SK-N-SH (cell line): ENCODE data around the gene WNK1. TPM values are rescaled to one million over a fixed set of nuclear protein-coding genes. Genes with fewer than 3 reads are reported as not detected.

Experiments used
- CTCF ChIA-PET: fragments of 300-600, 350-600 bp; formaldehyde crosslinking; extraction: SDS; loops from one replicate; lab custom pipeline; 2021; lab: Yijun Ruan, JAX
- POLR2A ChIA-PET: fragments of 350-600 bp; sonication (Branson Sonifier 250); formaldehyde crosslinking; extraction: SDS; loops from one replicate; lab custom pipeline; 2020; ENCODE audit warnings: antibody characterized with exemption, inconsistent platforms; lab: Yijun Ruan, JAX
- DNase-seq: peaks from one replicate; pipeline ENCODE4 v3.0.0; 2012
- H2AFZ ChIP-seq: fragments of 200-600 bp; sonication (generic); 2 replicates; pipeline ENCODE4 v1.8.1; 2016; ENCODE audit warnings: antibody characterized with exemption, mild to moderate bottlenecking, low read depth
- H3F3A ChIP-seq: fragments of 200-600 bp; sonication (generic); replicated peaks from 2 replicates; pipeline ENCODE3; 2016; ENCODE audit warnings: antibody characterized with exemption, mild to moderate bottlenecking; ENCODE audit not compliant: insufficient read depth
- H3K27ac ChIP-seq, 2 experiments: fragments of 200-500 bp in 1 of 2; fragments of 200-600 bp in 1 of 2; sonication (Bioruptor generic) in 1 of 2; sonication (generic), shearing (Covaris generic) in 1 of 2; 2 replicates each; pipeline versions ENCODE4 v1.5.1 to v1.6.1; 2014 to 2016; ENCODE audit warnings: low read depth in 2 of 2, inconsistent platforms in 1 of 2, low read length in 1 of 2, mild to moderate bottlenecking in 1 of 2, mixed read lengths in 1 of 2
- H3K27me3 ChIP-seq: fragments of 200-600 bp; sonication (generic), shearing (Covaris generic); 2 replicates; pipeline ENCODE4 v1.6.1; 2016; ENCODE audit warnings: mixed run types; ENCODE audit not compliant: insufficient read depth
- H3K36me3 ChIP-seq, 2 experiments: fragments of 200-500 bp in 1 of 2; fragments of 200-600 bp in 1 of 2; sonication (Bioruptor generic) in 1 of 2; sonication (generic) in 1 of 2; replicated peaks in 1 of 2; 2 replicates each; pipeline versions ENCODE3 to v1.5.1; 2014 to 2016; ENCODE audit warnings: low read length in 1 of 2, mild to moderate bottlenecking in 1 of 2; ENCODE audit not compliant: insufficient read depth in 2 of 2, control insufficient read depth in 1 of 2
- H3K4me1 ChIP-seq, 2 experiments: fragments of 200-500 bp in 1 of 2; fragments of 200-600 bp in 1 of 2; sonication (Bioruptor generic) in 1 of 2; sonication (generic), shearing (Covaris generic) in 1 of 2; 2 replicates each; pipeline versions ENCODE4 v1.5.1 to v1.6.1; 2014 to 2016; ENCODE audit warnings: low read depth in 1 of 2, low read length in 1 of 2, mixed run types in 1 of 2; ENCODE audit not compliant: insufficient read depth in 2 of 2, control insufficient read depth in 1 of 2
- H3K4me2 ChIP-seq: fragments of 200-600 bp; sonication (generic), shearing (Covaris generic); 2 replicates; pipeline ENCODE4 v1.6.1; 2017; ENCODE audit warnings: mixed run types
- H3K4me3 ChIP-seq, 2 experiments: fragments of 200-500 bp in 1 of 2; fragments of 200-600 bp in 1 of 2; sonication (Bioruptor generic) in 1 of 2; sonication (generic), shearing (Covaris generic) in 1 of 2; 2 replicates each; pipeline versions ENCODE4 v1.5.1 to v1.8.1; 2014 to 2016; ENCODE audit warnings: low read depth in 2 of 2, inconsistent platforms in 1 of 2, low read length in 1 of 2, mild to moderate bottlenecking in 1 of 2, mixed read lengths in 1 of 2, moderate library complexity in 1 of 2
- H3K79me2 ChIP-seq: fragments of 200-600 bp; sonication (generic); 2 replicates; pipeline ENCODE4 v1.8.1; 2017; ENCODE audit warnings: mild to moderate bottlenecking; ENCODE audit not compliant: insufficient read depth
- H3K9ac ChIP-seq: fragments of 200-600 bp; sonication (generic); 2 replicates; pipeline ENCODE4 v1.6.1; 2017; ENCODE audit warnings: mixed run types
- H3K9me2 ChIP-seq: fragments of 200-600 bp; sonication (generic); 2 replicates; pipeline ENCODE4 v1.6.1; 2017; ENCODE audit warnings: mixed run types
- H3K9me3 ChIP-seq: fragments of 200-600 bp; sonication (generic); 2 replicates; pipeline ENCODE4 v1.6.1; 2017; ENCODE audit warnings: mixed run types, mild to moderate bottlenecking, moderate library complexity
- H4K20me1 ChIP-seq: fragments of 200-600 bp; sonication (generic); 2 replicates; pipeline ENCODE4 v1.6.1; 2017; ENCODE audit warnings: mild to moderate bottlenecking, mixed run types; ENCODE audit not compliant: insufficient read depth
- ELF1 ChIP-seq: IDR thresholded peaks from 2 replicates; pipeline ENCODE4 v1.4.0; 2012
- EP300 ChIP-seq, 2 experiments: IDR thresholded peaks; 2 replicates each; pipeline versions ENCODE4 v1.4.0 to v1.6.1; 2012; ENCODE audit warnings: borderline replicate concordance in 1 of 2, low read depth in 1 of 2, low read length in 1 of 2
- FOXJ3 ChIP-seq: sonication (generic); formaldehyde crosslinking; IDR thresholded peaks from 2 replicates; pipeline ENCODE4 v1.5.1; 2020; ENCODE audit warnings: mild to moderate bottlenecking, missing genetic modification reagents
- GATA2 ChIP-seq: sonication (generic); formaldehyde crosslinking; IDR thresholded peaks from 2 replicates; pipeline ENCODE4 v1.5.0; 2020; ENCODE audit warnings: mild to moderate bottlenecking, missing genetic modification reagents
- MXI1 ChIP-seq: IDR thresholded peaks from 2 replicates; pipeline ENCODE4 v1.6.1; 2012; ENCODE audit warnings: mild to moderate bottlenecking, low read depth, low read length, improper control_type of control experiment
- RAD21 ChIP-seq: IDR thresholded peaks from 2 replicates; pipeline ENCODE4 v1.6.1; 2012; ENCODE audit warnings: mild to moderate bottlenecking, low read length
- RFX5 ChIP-seq: IDR thresholded peaks from 2 replicates; pipeline ENCODE4 v1.6.1; 2012; ENCODE audit warnings: mild to moderate bottlenecking, improper control_type of control experiment, low read length
- RXRA ChIP-seq: IDR thresholded peaks from 2 replicates; pipeline ENCODE4 v1.4.0; 2012; ENCODE audit warnings: low read depth, mild to moderate bottlenecking, borderline replicate concordance
- SMC3 ChIP-seq: IDR thresholded peaks from 2 replicates; pipeline ENCODE4 v1.6.1; 2012; ENCODE audit warnings: low read depth, low read length, improper control_type of control experiment
- TAF1 ChIP-seq: IDR thresholded peaks from 2 replicates; pipeline ENCODE4 v1.6.1; 2012; ENCODE audit warnings: low read depth, mild to moderate bottlenecking, low read length, moderate library complexity, borderline replicate concordance
- YY1 ChIP-seq: IDR thresholded peaks from 2 replicates; pipeline ENCODE4 v1.4.0; 2012; ENCODE audit warnings: low read depth, mild to moderate bottlenecking
- WGBS: methylation state at CpG from one replicate; pipeline ENCODE4 v1.1.6; 2017; ENCODE audit warnings: low lambda C conversion rate; 5-methylcytosine and 5-hydroxymethylcytosine counted together
- polyA plus RNA-seq, 3 experiments: library from polyadenylated mRNA; depleted of rRNA; stranded (reverse); fragments of >200 nt; gene quantifications; 2 replicates each; pipeline ENCODE4 v1.2.3, GENCODE V29; 2012
- TF ChIP-seq, protein P1 (sequence below): IDR thresholded peaks from 2 replicates; pipeline ENCODE4 v1.6.1; 2012; ENCODE audit warnings: mild to moderate bottlenecking, low read depth, low read length, moderate library complexity
- TF ChIP-seq, protein P2 (sequence below): fragments of 150-350 bp; IDR thresholded peaks from 2 replicates; pipeline ENCODE4 v1.6.1; 2016; ENCODE audit warnings: mild to moderate bottlenecking, low read depth, low read length
- TF ChIP-seq, protein P3 (sequence below): IDR thresholded peaks from 2 replicates; pipeline ENCODE4; 2012
- TF ChIP-seq, protein P4 (sequence below): fragments of 200-600 bp; sonication (generic); IDR thresholded peaks from 2 replicates; pipeline ENCODE4 v1.6.1; 2017; ENCODE audit warnings: antibody characterized with exemption, mild to moderate bottlenecking, moderate library complexity

The WNK1 gene
- polyA plus RNA-seq, 1 of the 3 experiments (the other 2 are of a cell fraction): 30.5 TPM

DNA sequence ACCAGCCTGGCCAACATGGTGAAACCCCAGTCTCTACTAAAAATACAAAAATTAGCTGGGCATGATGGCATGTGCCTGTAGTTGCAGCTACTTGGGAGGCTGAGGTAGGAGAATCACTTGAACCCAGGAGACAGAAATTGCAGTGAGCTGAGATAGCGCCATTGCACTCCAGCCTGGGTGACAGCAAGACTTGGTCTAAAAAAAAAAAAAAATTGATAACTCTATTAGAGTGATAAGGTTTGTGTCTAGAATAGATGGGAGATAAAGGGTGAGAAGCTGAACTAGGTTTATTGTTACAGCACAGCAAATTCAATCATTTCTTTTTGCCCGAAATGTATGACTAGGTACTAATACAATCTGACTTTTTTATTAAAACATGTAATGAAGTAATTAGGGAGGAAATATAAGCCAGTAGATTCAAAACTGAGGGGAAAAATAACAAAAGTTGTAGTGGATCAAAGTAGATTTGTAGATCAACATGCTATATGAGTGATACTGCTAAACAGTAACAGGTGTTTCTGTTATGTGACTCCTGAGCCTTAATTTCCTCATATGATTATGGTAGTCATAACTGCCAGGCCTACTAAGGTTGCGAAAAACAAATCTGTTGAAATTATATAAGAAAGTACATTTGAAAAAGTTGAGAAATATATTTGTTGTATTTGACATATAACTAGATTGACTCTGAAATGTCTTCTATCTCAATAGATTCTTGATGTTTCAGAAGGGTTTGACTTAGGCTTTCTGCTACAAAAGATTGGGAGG is 83.6 kb downstream of the WNK1 start:
- no peaks in the 10 kb centered on the region for H3K9me3 ChIP-seq
- H3K9ac ChIP-seq: no peak overlapping the region
- no peak overlapping the region for H3K4me2 ChIP-seq
- H3F3A ChIP-seq: peaks cover 12% of the 10 kb centered on the region
- no peak for DNase-seq
- H3K4me1 ChIP-seq: peaks cover 0 to 9% of the 10 kb centered on the region in 2 experiments; a peak in 2 of 4 replicates
- no peaks in the 10 kb centered on the region for H3K9me2 ChIP-seq
- peaks cover 27% of the 10 kb centered on the region for H3K79me2 ChIP-seq
- peak overlapping the region in 1 of 2 experiments; percentile 60; a peak in 2 of 4 replicates for H3K27ac ChIP-seq
- WGBS: 91% methylated on average over 3 of the region's 3 CpGs
- POLR2A ChIA-PET: interaction anchor here (0.7 kb wide), 1 partner anchor 32 kb away, joined by 4 read pairs; no protein-coding TSS in a partner anchor
- no peak overlapping the region for H2AFZ ChIP-seq
- no peaks in the 10 kb centered on the region for H3K27me3 ChIP-seq
- CTCF ChIA-PET: interaction anchor here (0.7 to 1.9 kb wide), 4 partner anchors 19 to 277 kb away, joined by 3 to 6 read pairs (median 3); no protein-coding TSS in a partner anchor
- no peak overlapping the region for H3K4me3 ChIP-seq
- no peak for TF ChIP-seq RAD21
- TF ChIP-seq RXRA: no peak
- no peak for TF ChIP-seq RFX5
- peak; percentile 65 for TF ChIP-seq GATA2 (CRISPR knock-in tag)
- TF ChIP-seq YY1: no peak
- TF ChIP-seq, protein P1, sequence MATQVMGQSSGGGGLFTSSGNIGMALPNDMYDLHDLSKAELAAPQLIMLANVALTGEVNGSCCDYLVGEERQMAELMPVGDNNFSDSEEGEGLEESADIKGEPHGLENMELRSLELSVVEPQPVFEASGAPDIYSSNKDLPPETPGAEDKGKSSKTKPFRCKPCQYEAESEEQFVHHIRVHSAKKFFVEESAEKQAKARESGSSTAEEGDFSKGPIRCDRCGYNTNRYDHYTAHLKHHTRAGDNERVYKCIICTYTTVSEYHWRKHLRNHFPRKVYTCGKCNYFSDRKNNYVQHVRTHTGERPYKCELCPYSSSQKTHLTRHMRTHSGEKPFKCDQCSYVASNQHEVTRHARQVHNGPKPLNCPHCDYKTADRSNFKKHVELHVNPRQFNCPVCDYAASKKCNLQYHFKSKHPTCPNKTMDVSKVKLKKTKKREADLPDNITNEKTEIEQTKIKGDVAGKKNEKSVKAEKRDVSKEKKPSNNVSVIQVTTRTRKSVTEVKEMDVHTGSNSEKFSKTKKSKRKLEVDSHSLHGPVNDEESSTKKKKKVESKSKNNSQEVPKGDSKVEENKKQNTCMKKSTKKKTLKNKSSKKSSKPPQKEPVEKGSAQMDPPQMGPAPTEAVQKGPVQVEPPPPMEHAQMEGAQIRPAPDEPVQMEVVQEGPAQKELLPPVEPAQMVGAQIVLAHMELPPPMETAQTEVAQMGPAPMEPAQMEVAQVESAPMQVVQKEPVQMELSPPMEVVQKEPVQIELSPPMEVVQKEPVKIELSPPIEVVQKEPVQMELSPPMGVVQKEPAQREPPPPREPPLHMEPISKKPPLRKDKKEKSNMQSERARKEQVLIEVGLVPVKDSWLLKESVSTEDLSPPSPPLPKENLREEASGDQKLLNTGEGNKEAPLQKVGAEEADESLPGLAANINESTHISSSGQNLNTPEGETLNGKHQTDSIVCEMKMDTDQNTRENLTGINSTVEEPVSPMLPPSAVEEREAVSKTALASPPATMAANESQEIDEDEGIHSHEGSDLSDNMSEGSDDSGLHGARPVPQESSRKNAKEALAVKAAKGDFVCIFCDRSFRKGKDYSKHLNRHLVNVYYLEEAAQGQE: no peak
- H3K36me3 ChIP-seq: peaks cover 18 to 22% of the 10 kb centered on the region in 2 experiments
- no peaks in the 10 kb centered on the region for H4K20me1 ChIP-seq

DNA sequence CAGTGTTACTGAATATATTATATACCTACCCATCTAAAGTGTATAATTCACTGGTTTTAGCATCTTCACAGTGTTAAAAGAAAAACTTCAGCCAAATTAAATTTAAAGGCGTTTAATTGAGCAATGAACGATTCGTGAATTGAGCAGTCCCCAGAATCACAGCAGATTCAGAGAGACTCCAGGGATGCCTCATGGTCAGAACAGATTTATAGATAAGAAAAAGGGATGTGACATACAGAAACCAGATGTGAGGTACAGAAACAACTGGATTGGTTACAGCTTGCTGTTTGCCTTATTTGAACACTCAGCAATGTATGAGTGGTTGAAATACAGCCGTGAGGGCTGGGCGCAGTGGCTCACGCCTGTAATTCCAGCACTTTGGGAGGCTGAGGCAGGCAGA is 84.6 kb downstream of the WNK1 start:
- H3K9ac ChIP-seq: no peak overlapping the region
- peak overlapping the region in 1 of 2 experiments; percentile 60; a peak in 2 of 4 replicates for H3K27ac ChIP-seq
- POLR2A ChIA-PET: no interaction called here
- no peaks in the 10 kb centered on the region for H3K27me3 ChIP-seq
- 84% methylated on average over 6 of the region's 6 CpGs for WGBS
- H3K79me2 ChIP-seq: peaks cover 24% of the 10 kb centered on the region
- peaks cover 0 to 9% of the 10 kb centered on the region in 2 experiments; a peak in 2 of 4 replicates for H3K4me1 ChIP-seq
- no peaks in the 10 kb centered on the region for H4K20me1 ChIP-seq
- CTCF ChIA-PET: no interaction called here
- peaks cover 12% of the 10 kb centered on the region for H3F3A ChIP-seq
- H2AFZ ChIP-seq: no peak overlapping the region
- no peak overlapping the region for H3K4me3 ChIP-seq
- peaks cover 18 to 28% of the 10 kb centered on the region in 2 experiments for H3K36me3 ChIP-seq
- DNase-seq: peak; percentile 53
- H3K4me2 ChIP-seq: no peak overlapping the region
- H3K9me3 ChIP-seq: no peaks in the 10 kb centered on the region
- no peaks in the 10 kb centered on the region for H3K9me2 ChIP-seq
- TF ChIP-seq, protein P2, sequence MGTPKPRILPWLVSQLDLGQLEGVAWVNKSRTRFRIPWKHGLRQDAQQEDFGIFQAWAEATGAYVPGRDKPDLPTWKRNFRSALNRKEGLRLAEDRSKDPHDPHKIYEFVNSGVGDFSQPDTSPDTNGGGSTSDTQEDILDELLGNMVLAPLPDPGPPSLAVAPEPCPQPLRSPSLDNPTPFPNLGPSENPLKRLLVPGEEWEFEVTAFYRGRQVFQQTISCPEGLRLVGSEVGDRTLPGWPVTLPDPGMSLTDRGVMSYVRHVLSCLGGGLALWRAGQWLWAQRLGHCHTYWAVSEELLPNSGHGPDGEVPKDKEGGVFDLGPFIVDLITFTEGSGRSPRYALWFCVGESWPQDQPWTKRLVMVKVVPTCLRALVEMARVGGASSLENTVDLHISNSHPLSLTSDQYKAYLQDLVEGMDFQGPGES: no peak
- TF ChIP-seq RAD21 (no peak), SMC3 (no peak), MXI1 (peak; percentile 19; the same call in 1 of the 2 replicates), EP300 (IDR thresholded peaks at IDR 0.05; ENCODE audit: borderline replicate concordance in 1 of 2, low read depth in 1 of 2, low read length in 1 of 2) (peak in 1 of 2 experiments; percentile 72; a peak in 2 of 4 replicates), RFX5 (no peak), TAF1 (no peak), FOXJ3 (CRISPR knock-in tag) (no peak), ELF1 (no peak)
- TF ChIP-seq, protein P3, sequence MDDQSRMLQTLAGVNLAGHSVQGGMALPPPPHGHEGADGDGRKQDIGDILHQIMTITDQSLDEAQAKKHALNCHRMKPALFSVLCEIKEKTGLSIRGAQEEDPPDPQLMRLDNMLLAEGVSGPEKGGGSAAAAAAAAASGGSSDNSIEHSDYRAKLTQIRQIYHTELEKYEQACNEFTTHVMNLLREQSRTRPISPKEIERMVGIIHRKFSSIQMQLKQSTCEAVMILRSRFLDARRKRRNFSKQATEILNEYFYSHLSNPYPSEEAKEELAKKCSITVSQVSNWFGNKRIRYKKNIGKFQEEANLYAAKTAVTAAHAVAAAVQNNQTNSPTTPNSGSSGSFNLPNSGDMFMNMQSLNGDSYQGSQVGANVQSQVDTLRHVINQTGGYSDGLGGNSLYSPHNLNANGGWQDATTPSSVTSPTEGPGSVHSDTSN: no peak
- TF ChIP-seq, protein P4, sequence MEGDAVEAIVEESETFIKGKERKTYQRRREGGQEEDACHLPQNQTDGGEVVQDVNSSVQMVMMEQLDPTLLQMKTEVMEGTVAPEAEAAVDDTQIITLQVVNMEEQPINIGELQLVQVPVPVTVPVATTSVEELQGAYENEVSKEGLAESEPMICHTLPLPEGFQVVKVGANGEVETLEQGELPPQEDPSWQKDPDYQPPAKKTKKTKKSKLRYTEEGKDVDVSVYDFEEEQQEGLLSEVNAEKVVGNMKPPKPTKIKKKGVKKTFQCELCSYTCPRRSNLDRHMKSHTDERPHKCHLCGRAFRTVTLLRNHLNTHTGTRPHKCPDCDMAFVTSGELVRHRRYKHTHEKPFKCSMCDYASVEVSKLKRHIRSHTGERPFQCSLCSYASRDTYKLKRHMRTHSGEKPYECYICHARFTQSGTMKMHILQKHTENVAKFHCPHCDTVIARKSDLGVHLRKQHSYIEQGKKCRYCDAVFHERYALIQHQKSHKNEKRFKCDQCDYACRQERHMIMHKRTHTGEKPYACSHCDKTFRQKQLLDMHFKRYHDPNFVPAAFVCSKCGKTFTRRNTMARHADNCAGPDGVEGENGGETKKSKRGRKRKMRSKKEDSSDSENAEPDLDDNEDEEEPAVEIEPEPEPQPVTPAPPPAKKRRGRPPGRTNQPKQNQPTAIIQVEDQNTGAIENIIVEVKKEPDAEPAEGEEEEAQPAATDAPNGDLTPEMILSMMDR: no peak
